ENCODE results near the gene FCER2.
"Not testable (repeated sequence)": the region's sequence is repeated elsewhere in the genome, so short reads cannot be mapped to it uniquely, and the experiment has no call there.

FCER2 gene

DNA sequence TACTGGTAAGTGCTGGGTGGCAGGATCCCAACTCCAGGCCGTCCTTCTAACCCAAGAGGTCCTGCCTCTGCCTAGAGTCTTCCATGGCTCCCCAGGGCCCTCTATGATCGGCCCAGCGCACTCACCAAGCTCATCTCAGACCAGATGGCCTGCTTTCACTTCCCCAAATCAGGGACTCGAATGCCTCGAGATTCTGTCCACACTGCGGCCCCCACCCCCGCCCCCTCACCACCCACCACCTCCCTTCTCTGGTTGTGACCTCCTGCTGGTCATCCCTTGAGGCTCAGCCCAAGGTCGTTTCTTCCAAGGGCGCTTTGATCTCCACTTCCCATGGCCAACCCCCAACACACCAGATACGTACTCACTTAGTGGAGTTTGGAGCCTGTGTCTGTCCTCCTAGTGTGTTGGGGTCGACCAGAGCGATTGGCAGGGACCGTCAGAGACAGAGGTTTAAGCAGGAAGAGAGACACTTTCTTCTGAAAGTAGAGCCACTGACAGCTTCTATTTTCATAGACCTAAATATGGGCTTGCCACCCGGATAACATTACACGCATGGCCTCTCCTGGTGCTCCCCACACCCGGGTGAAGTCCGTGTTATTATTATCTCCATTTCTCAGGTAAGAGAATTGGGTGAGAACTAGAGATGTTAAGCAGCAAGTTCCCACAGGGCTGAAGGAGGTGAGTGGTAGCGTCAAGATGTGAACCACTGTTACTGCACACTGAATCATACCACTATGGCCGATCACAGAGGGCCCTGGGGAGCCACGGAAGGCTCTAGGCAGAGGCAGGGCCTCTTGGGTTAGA, at the start of gene FCER2:
Gene FCER2 (minus strand): TSS at position 478 of the 804 bp plus-strand sequence. CDS start 2,371 bp downstream, outside the sequence.
- peak in 1 of 2 donors; percentile 68 for DNase-seq

- peak; percentile 30 to 60 for DNase-seq
Measured at GRCh38 chr19:7751157-7751783, 49.3 kb upstream of the FCER2 start.

GRCh38 chr19:7748756-7749155, 46.8 kb upstream of the FCER2 start:
- DNase-seq = peak in 1 of 2 donors; percentile 19

- no peak for DNase-seq
Measured at GRCh38 chr19:7748171-7748570, 46.2 kb upstream of the FCER2 start.

- no peak for DNase-seq
Measured at GRCh38 chr19:7746903-7747884, 45.3 kb upstream of the FCER2 start, which contains the start of gene CD209. CD209 (minus strand) TSS chr19:7747534; CDS start chr19:7747511, 23 bp downstream.

GRCh38 chr19:7746306-7746705, 44.4 kb upstream of the FCER2 start:
- not testable (repeated sequence) for DNase-seq

GRCh38 chr19:7744871-7745650, 43.1 kb upstream of the FCER2 start:
- no peak for DNase-seq

DNA sequence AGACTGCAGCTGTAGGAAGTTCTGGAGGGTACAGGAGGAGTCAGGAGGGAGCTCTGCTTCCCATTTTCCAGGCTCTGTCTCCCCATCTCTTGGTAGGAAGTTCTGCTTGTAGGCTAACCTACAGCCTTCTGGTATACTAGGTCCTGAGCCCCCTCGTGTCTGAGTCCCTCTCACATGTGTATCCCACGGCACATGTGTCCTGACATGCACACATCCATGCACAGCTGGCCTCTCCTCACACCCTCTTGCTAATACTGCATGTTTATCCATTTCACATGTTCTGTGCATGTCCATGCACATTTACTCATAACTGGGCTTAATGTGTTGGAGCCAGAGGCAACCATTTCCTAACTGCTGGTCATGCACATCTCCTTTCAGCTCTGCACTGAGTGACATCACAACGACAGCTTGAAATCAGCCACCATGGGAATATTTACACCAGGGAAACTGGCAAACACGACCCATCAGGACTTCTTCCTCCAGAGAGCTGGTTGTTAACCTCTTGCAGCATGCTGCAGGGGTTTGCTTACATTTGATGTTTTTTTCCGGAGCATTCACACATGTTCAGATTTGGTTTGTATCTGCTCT, 42.4 kb upstream of the FCER2 start:
- DNase-seq = no peak

GRCh38 chr19:7743425-7743841, 41.5 kb upstream of the FCER2 start:
- DNase-seq = no peak

GRCh38 chr19:7742991-7743390, 41.1 kb upstream of the FCER2 start:
- no peak for DNase-seq

DNA sequence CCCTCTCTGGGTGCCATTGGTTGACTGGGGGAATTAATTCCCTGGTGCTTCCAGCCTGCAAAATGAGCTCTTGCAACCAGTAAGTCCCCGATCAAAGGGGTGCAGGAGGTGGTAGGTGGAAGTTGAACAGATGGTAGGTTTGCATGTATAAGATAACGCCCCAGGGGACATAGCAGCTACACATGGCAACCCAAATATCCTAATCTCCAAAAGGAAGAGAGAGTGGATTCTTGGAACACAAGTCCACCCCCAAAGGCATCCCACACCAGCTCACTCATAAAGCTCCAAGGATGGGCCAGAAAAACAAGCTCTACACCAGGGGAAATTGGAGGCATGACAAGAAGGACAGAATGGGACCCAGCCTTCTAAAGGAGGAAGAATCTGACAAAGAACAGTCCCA, 40.6 kb upstream of the FCER2 start:
- no peak for DNase-seq

DNA sequence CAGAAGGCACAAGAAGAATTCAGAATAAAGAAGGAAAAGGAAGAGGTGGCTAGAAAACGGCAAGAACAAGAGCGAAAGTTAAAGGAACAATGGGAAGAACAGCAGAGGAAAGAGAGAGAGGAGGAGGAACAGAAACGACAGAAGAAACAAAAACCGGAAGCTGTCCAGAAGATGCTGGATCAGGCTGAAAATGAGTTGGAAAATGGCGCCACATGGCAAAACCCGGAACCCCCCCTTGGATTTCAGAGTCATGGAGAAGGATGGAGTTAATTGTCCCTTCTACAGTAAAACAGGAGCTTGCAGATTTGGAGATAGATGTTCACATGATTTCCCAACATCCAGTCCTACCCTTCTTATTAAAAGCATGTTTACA, 38.7 kb upstream of the FCER2 start:
- no peak for DNase-seq

GRCh38 chr19:7739801-7740681, 38.1 kb upstream of the FCER2 start:
- no peak for DNase-seq

- no peak for DNase-seq
Measured at GRCh38 chr19:7739211-7739755, 37.4 kb upstream of the FCER2 start.

DNA sequence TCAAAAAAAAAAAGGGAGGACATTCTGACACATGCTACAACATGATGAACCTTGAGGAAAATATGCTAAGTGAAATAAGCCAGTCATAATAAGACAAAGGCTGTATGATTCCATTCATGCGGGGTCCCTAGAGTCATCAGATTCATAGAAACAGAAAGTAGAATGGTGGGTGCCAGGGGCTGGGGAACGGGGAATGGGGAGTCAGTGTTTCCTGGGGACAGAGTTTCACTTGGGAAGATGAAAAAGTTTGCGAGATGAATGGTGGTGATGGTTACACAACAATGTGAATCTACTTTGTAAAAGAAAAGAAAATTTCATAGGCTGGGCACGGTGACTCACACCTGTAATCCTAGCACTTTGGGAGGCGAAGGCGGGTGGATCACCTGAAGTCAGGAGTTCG, 36.1 kb upstream of the FCER2 start:
- DNase-seq = no peak

- no peak for DNase-seq
Measured at GRCh38 chr19:7737215-7737614, 35.3 kb upstream of the FCER2 start.

- no peak for DNase-seq
Measured at GRCh38 chr19:7736148-7736547, 34.2 kb upstream of the FCER2 start.

- DNase-seq = peak in 1 of 2 donors; percentile 13
Measured at GRCh38 chr19:7734220-7735203, 32.6 kb upstream of the FCER2 start.

- no peak for DNase-seq
Measured at GRCh38 chr19:7733376-7733775, 31.4 kb upstream of the FCER2 start.

Measured in CD4-positive, alpha-beta T cell treated with Interleukin-1 beta for 1 hour (primary cell).